ENCODE measurements around the gene TMC1. TPM values are rescaled to one million over a fixed set of nuclear protein-coding genes. Genes with fewer than 3 reads are reported as not detected.
A peak's percentile ranks its signal among the peaks of the same experiment; 100 is the strongest.

Gene TMC1
- total and polyA plus RNA-seq, 11 donors: 0.07 to 0.75 (median 0.33) TPM; not detected in 5

DNA sequence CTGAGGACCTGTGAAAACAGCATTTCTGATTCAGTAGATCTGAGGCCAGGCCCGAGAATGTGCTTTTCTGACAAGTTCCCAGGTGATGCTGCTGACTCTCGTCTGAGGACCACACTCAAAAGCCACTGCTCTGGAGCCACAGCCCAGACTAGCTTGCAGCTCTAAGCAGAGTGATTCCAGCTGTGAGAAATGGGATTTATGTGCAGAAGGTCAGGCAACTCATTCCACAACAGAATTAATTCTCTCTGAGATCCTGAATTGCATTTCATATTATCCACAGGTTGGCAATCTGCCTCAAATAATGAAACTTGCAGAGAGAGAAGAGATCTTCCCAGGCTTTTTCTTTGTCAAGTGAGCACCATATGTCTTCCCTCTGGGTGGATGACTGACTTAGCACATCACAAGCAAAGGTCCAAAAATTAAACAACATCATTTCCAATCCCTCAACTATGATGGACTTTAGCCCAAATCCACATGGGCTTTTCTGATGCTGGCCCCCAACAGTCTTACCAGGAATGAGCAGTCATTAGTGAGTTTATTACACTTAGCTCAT, 291.2 kb downstream of the TMC1 start:
- Histone ChIP-seq H3K27ac (no peak overlapping the region), H3K27me3 (no peaks in the 10 kb centered on the region), H3K36me3 (no peaks in the 10 kb centered on the region), H3K4me3 (no peak overlapping the region), H3K4me1 (peaks cover 0 to 3% (median 0%) of the 10 kb centered on the region in 12 donors), H3K9me3 (no peaks in the 10 kb centered on the region)
- ATAC-seq (peak in 1 of 4 donors; percentile 52), DNase-seq (peak in 1 of 5 donors; percentile 27)
- WGBS, 4 donors: 52 to 77% (median 63%) methylated on average over 2 of the region's 2 CpGs
- intact Hi-C loops (cut with DNase I): loop anchor here in 2 of 10 donors (10.0 kb wide), 2 partner anchors 218 to 768 kb away; no protein-coding TSS in a partner anchor
- TF ChIP-seq POLR2A (IDR thresholded peaks at IDR 0.05): no peak
- no peak for TF ChIP-seq CTCF (IDR thresholded peaks at IDR 0.05)

- intact Hi-C loops (cut with DNase I): loop anchor here in 2 of 10 donors (10.0 kb wide), 2 partner anchors 219 to 769 kb away; no protein-coding TSS in a partner anchor
- no peaks in the 10 kb centered on the region for H3K9me3 ChIP-seq
- no peaks in the 10 kb centered on the region for H3K36me3 ChIP-seq
- DNase-seq (no peak), ATAC-seq (no peak)
- H3K4me1 ChIP-seq: peaks cover 0 to 3% (median 0%) of the 10 kb centered on the region in 12 donors
- no peak overlapping the region for H3K4me3 ChIP-seq
- TF ChIP-seq POLR2A (IDR thresholded peaks at IDR 0.05): no peak
- TF ChIP-seq CTCF (IDR thresholded peaks at IDR 0.05): no peak
- no peak overlapping the region for H3K27ac ChIP-seq
- no peaks in the 10 kb centered on the region for H3K27me3 ChIP-seq
Observed at GRCh38 chr9:72813544-72813943, 292.1 kb downstream of the TMC1 start.

- no peaks in the 10 kb centered on the region for H3K36me3 ChIP-seq
- peaks cover 0 to 3% (median 0%) of the 10 kb centered on the region in 12 donors for H3K4me1 ChIP-seq
- H3K4me3 ChIP-seq: no peak overlapping the region
- no peak for ATAC-seq
- WGBS, 4 donors: 66 to 81% (median 79%) methylated on average over 7 of the region's 7 CpGs
- H3K9me3 ChIP-seq: no peaks in the 10 kb centered on the region
- H3K27me3 ChIP-seq: no peaks in the 10 kb centered on the region
- no peak for DNase-seq
- intact Hi-C loops (cut with DNase I): loop anchor here in 2 of 10 donors (10.0 kb wide), 2 partner anchors 219 to 769 kb away; no protein-coding TSS in a partner anchor
- no peak for TF ChIP-seq POLR2A (IDR thresholded peaks at IDR 0.05)
- TF ChIP-seq CTCF (IDR thresholded peaks at IDR 0.05): no peak
- H3K27ac ChIP-seq: no peak overlapping the region
Observed at GRCh38 chr9:72814083-72814597, 292.7 kb downstream of the TMC1 start.

DNA sequence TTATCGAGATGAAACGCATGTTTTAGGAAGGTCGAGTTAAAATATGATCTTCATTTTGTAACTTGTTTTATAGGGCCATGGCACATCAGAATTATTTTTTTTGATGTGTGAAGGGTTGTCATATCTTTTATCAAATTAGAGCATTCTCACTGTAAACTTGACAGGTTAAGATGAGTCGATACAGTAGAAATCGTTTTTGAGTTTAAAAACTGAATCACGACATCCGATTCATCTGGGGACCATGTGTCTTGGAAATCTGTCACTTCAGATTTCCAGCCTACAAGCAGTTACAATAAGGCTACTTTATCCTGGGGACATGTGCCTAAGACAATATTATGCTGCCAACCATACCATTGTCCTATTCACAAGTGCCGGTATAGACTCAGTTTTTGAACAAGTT, 295.3 kb downstream of the TMC1 start:
- Histone ChIP-seq H3K4me1 (peaks cover 0 to 3% (median 0%) of the 10 kb centered on the region in 12 donors), H3K9me3 (no peaks in the 10 kb centered on the region), H3K27ac (no peak overlapping the region), H3K27me3 (no peaks in the 10 kb centered on the region), H3K4me3 (no peak overlapping the region), H3K36me3 (no peaks in the 10 kb centered on the region)
- intact Hi-C loops (cut with DNase I): loop anchor here in 3 of 10 donors (5.0 to 10.0 kb wide), 3 partner anchors 222 to 772 kb away; no protein-coding TSS in a partner anchor
- no peak for TF ChIP-seq CTCF (IDR thresholded peaks at IDR 0.05)
- no peak for TF ChIP-seq POLR2A (IDR thresholded peaks at IDR 0.05)
- DNase-seq (no peak), ATAC-seq (no peak)
- WGBS, 4 donors: 92 to 96% (median 94%) methylated on average over 8 of the region's 8 CpGs
